Activated T-cell treated with anti-CD3 and anti-CD28 coated beads, Interleukin-2, amount 50 U/mL, for 1 hour (primary cell): ENCODE results near the gene LACTB.
"Not testable (repeated sequence)": the region's sequence is repeated elsewhere in the genome, so short reads cannot be mapped to it uniquely, and the experiment has no call there.

ENCODE experiments used
- DNase-seq: peaks from one replicate; pipeline ENCODE4 v3.0.0-alpha.2; 2020

LACTB gene

GRCh38 chr15:63090887-63091286 is 30.8 kb upstream of the LACTB start:
- DNase-seq, result no peak

GRCh38 chr15:63091679-63092446 is 29.8 kb upstream of the LACTB start:
- no peak for DNase-seq

- peak; percentile 67 for DNase-seq
These were observed 28.0 kb upstream of the LACTB start for GRCh38 chr15:63093486-63094205.

- DNase-seq, result no peak
These were observed 27.1 kb upstream of the LACTB start for GRCh38 chr15:63094495-63094931.

- no peak for DNase-seq
These were observed 25.5 kb upstream of the LACTB start for GRCh38 chr15:63096178-63096577.

- DNase-seq, result not testable (repeated sequence)
These were observed 22.8 kb upstream of the LACTB start for GRCh38 chr15:63098901-63099300.

- not testable (repeated sequence) for DNase-seq
These were observed 22.1 kb upstream of the LACTB start for GRCh38 chr15:63099581-63099980.

- DNase-seq, result no peak
These were observed 18.2 kb upstream of the LACTB start for GRCh38 chr15:63103416-63103815.

GRCh38 chr15:63104727-63105126 is 16.9 kb upstream of the LACTB start:
- no peak for DNase-seq

GRCh38 chr15:63105354-63105753 is 16.3 kb upstream of the LACTB start:
- DNase-seq, result not testable (repeated sequence)

- DNase-seq, result no peak
These were observed 13.6 kb upstream of the LACTB start for GRCh38 chr15:63107895-63108546.

- no peak for DNase-seq
These were observed 12.2 kb upstream of the LACTB start for GRCh38 chr15:63109498-63109897.

GRCh38 chr15:63109920-63110319 is 11.7 kb upstream of the LACTB start:
- no peak for DNase-seq

- DNase-seq, result no peak
These were observed 11.1 kb upstream of the LACTB start for GRCh38 chr15:63110428-63111026.

GRCh38 chr15:63111481-63111880 is 10.2 kb upstream of the LACTB start:
- no peak for DNase-seq

- DNase-seq, result no peak
These were observed 8.8 kb upstream of the LACTB start for GRCh38 chr15:63112871-63113270.

- no peak for DNase-seq
These were observed 7.2 kb upstream of the LACTB start for GRCh38 chr15:63114465-63114864.

GRCh38 chr15:63118854-63119253 is 2.8 kb upstream of the LACTB start:
- DNase-seq, result no peak

GRCh38 chr15:63122002-63122875 is 578 bp downstream of the LACTB start:
- peak; percentile 91 for DNase-seq

- DNase-seq, result no peak
These were observed 2.8 kb downstream of the LACTB start for GRCh38 chr15:63124506-63124905.

GRCh38 chr15:63126726-63127125 is 5.1 kb downstream of the LACTB start:
- DNase-seq, result no peak

GRCh38 chr15:63133786-63134185 is 12.1 kb downstream of the LACTB start:
- DNase-seq, result no peak
